Liver (tissue), 9 donors: ENCODE results near the gene MYBPC1. TPM values are rescaled to one million over a fixed set of nuclear protein-coding genes. Genes with fewer than 3 reads are reported as not detected.

Experiments
- DNase-seq: peaks from one replicate; pipeline ENCODE4 v3.0.0-alpha.2; 2017; ENCODE audit warnings: low spot score
- H3K27ac ChIP-seq, 2 donors: one replicate each; pipeline ENCODE4 v1.7.0; 2013; ENCODE audit warnings: inconsistent platforms in 2 of 2, low read length in 2 of 2, control low read depth in 1 of 2, low read depth in 1 of 2, mild to moderate bottlenecking in 1 of 2
- H3K27me3 ChIP-seq, 4 donors: one replicate each; pipeline versions ENCODE4 v1.6.1 to v1.7.0; 2013; ENCODE audit warnings: low read length in 3 of 4, inconsistent platforms in 1 of 4, mild to moderate bottlenecking in 1 of 4, moderate library complexity in 1 of 4; ENCODE audit not compliant: control insufficient read depth in 4 of 4, insufficient read depth in 4 of 4
- H3K36me3 ChIP-seq, 4 donors: one replicate each; pipeline versions ENCODE4 v1.6.1 to v1.7.0; 2013; ENCODE audit warnings: low read length in 3 of 4, mild to moderate bottlenecking in 3 of 4, low read depth in 1 of 4, moderate library complexity in 1 of 4; ENCODE audit not compliant: control insufficient read depth in 4 of 4, insufficient read depth in 3 of 4
- H3K4me1 ChIP-seq, 4 donors: one replicate each; pipeline versions ENCODE4 v1.6.1 to v1.7.0; 2013; ENCODE audit warnings: low read length in 3 of 4, mild to moderate bottlenecking in 3 of 4, moderate library complexity in 1 of 4; ENCODE audit not compliant: control insufficient read depth in 4 of 4, insufficient read depth in 4 of 4
- H3K4me3 ChIP-seq, 3 donors: one replicate each; pipeline versions ENCODE4 v1.6.1 to v1.7.0; 2013; ENCODE audit warnings: low read length in 3 of 3, control low read depth in 1 of 3, low read depth in 1 of 3, mild to moderate bottlenecking in 1 of 3
- H3K9ac ChIP-seq, 2 donors: one replicate each; pipeline ENCODE4 v1.7.0; 2013; ENCODE audit warnings: low read length in 2 of 2, mild to moderate bottlenecking in 2 of 2, moderate library complexity in 2 of 2, control low read depth in 1 of 2, low read depth in 1 of 2
- H3K9me3 ChIP-seq, 4 donors: one replicate each; pipeline versions ENCODE4 v1.6.1 to v1.7.0; 2013; ENCODE audit warnings: low read length in 3 of 4; ENCODE audit not compliant: control insufficient read depth in 4 of 4
- EGR1 ChIP-seq, 2 donors: IDR thresholded peaks; 2 replicates each; pipeline ENCODE4 v1.6.1; 2016 to 2018; ENCODE audit warnings: antibody characterized with exemption in 2 of 2, low read depth in 2 of 2
- FOXA1 ChIP-seq: IDR thresholded peaks from 2 replicates; pipeline ENCODE4 v1.6.1; 2016; ENCODE audit warnings: antibody characterized with exemption
- FOXA2 ChIP-seq: IDR thresholded peaks from 2 replicates; pipeline ENCODE4 v1.6.1; 2016; ENCODE audit warnings: antibody characterized with exemption
- GABPA ChIP-seq, 2 donors: IDR thresholded peaks in 1 of 2; conservative IDR thresholded peaks in 1 of 2; 2 replicates each; pipeline ENCODE4 v1.6.1; 2016; ENCODE audit warnings: antibody characterized with exemption in 2 of 2, mild to moderate bottlenecking in 1 of 2, moderate library complexity in 1 of 2
- HNF4A ChIP-seq, 2 donors: conservative IDR thresholded peaks; 2 replicates each; pipeline ENCODE4 v1.6.1; 2016; ENCODE audit warnings: antibody characterized with exemption in 2 of 2, mild to moderate bottlenecking in 2 of 2
- HNF4G ChIP-seq: IDR thresholded peaks from 2 replicates; pipeline ENCODE4 v1.6.1; 2016; ENCODE audit warnings: antibody characterized with exemption
- JUND ChIP-seq, 2 donors: IDR thresholded peaks; 2 replicates each; pipeline ENCODE4 v1.6.1; 2016; ENCODE audit warnings: antibody characterized with exemption in 2 of 2
- NR2F2 ChIP-seq: IDR thresholded peaks from 2 replicates; pipeline ENCODE4 v1.6.1; 2016; ENCODE audit warnings: antibody characterized with exemption
- RAD21 ChIP-seq, 2 donors: IDR thresholded peaks; 2 replicates each; pipeline ENCODE4 v1.6.1; 2016; ENCODE audit warnings: antibody characterized with exemption in 2 of 2, mild to moderate bottlenecking in 2 of 2
- RXRA ChIP-seq, 2 donors: IDR thresholded peaks; 2 replicates each; pipeline ENCODE4 v1.6.1; 2017 to 2018; ENCODE audit warnings: antibody characterized with exemption in 2 of 2, mild to moderate bottlenecking in 1 of 2
- SP1 ChIP-seq: IDR thresholded peaks from 2 replicates; pipeline ENCODE4 v1.6.1; 2018; ENCODE audit warnings: antibody characterized with exemption, mild to moderate bottlenecking
- TAF1 ChIP-seq: conservative IDR thresholded peaks from 2 replicates; pipeline ENCODE4 v1.6.1; 2016; ENCODE audit warnings: antibody characterized with exemption, mild to moderate bottlenecking
- YY1 ChIP-seq: IDR thresholded peaks from 2 replicates; pipeline ENCODE4 v1.6.1; 2016; ENCODE audit warnings: antibody characterized with exemption, mild to moderate bottlenecking
- WGBS: extraction: QIAGEN DNeasy Blood & Tissue Kit; methylation state at CpG from one replicate; pipeline ENCODE4 v1.1.7; 2013; 5-methylcytosine and 5-hydroxymethylcytosine counted together
- polyA plus RNA-seq, 2 donors: library from polyadenylated mRNA; stranded (reverse) in 1 of 2; unstranded in 1 of 2; fragments of 200-250 nt in 1 of 2; fragments of >200 nt in 1 of 2; fragmentation: Nextera tagmentation in 1 of 2; extraction: Ambion mirVana in 1 of 2; gene quantifications; one replicate each; pipeline versions ENCODE4 v1.2.1 to v1.2.3, GENCODE V29; 2013 to 2015
- total RNA-seq, 2 donors: library from RNA; depleted of rRNA; stranded (reverse); fragments of >200 nt; gene quantifications; one replicate each; pipeline ENCODE4 v1.2.3, GENCODE V29; 2014
- TF ChIP-seq, protein P1 (sequence below): IDR thresholded peaks from 2 replicates; pipeline ENCODE4 v1.6.1; 2016; ENCODE audit warnings: antibody characterized with exemption
- TF ChIP-seq, protein P2 (sequence below): IDR thresholded peaks from 2 replicates; pipeline ENCODE4 v1.6.1; 2016; ENCODE audit warnings: antibody characterized with exemption
- TF ChIP-seq, protein P3 (sequence below): IDR thresholded peaks from 2 replicates; pipeline ENCODE4 v1.6.1; 2016; ENCODE audit warnings: antibody characterized with exemption, mild to moderate bottlenecking
- TF ChIP-seq, protein P4 (sequence below): fragments of 150-350 bp; IDR thresholded peaks from 2 replicates; pipeline ENCODE4 v1.5.1; 2017; ENCODE audit warnings: improper control_type of control experiment, low read depth, low read length; ENCODE audit not compliant: missing input control
- TF ChIP-seq, protein P5 (sequence below): IDR thresholded peaks from 2 replicates; pipeline ENCODE4 v1.6.1; 2016; ENCODE audit warnings: antibody characterized with exemption
- donor health status: healthy.
- donor health status: healthy.
- donor health status: healthy.
- donor health status: healthy.
- donor health status: healthy.

Gene MYBPC1
- total and polyA plus RNA-seq, 4 donors, result under 0.01 TPM; not detected in 3

DNA sequence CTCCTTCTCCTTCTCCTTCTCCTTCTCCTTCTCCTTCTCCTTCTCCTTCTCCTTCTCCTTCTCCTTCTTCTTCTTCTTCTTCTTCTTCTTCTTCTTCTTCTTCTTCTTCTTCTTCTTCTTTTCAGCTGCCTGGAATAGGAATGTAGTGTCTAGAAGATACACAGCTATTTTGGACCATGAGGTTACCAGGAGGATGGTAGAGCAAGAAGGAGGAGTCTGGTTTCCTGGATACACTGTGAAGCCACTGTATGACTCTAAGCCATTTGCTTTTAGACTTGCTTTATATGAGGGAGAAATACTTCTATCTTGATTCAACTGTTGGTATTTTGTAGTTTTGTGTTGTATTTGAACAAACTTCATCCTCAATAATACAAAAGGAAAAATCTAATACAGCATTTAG, 3.0 kb upstream of the MYBPC1 start:
- no peak overlapping the region for H3K4me3 ChIP-seq
- TF ChIP-seq EGR1 (IDR thresholded peaks at IDR 0.05; ENCODE audit: low read depth in 2 of 2), result no peak

DNA sequence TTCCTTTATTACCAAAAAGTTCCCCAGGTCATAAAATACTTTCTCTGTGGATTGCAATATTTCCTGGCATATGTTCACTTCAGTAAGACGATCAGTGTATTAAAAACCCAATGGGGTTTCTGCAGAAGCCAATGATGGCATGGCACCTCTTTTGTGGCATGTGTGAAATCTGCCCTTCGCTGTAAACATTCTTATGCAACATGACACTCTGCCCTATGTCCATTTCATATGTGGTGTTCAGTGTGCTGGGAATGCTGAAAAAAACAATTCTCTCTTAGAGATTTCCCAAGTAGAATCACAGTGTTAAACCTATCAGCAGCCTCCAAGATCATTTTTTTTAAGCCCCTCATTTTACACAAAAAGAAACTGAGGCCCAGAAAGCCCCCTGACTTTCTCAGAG, 2.3 kb upstream of the MYBPC1 start:
- TF ChIP-seq YY1 (no peak), HNF4A (conservative IDR thresholded peaks at IDR 0.05) (peak; percentile 38 to 60), RXRA (IDR thresholded peaks at IDR 0.05) (no peak)
- TF ChIP-seq, protein P1, sequence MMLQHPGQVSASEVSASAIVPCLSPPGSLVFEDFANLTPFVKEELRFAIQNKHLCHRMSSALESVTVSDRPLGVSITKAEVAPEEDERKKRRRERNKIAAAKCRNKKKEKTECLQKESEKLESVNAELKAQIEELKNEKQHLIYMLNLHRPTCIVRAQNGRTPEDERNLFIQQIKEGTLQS, result no peak
- no peaks in the 10 kb centered on the region for H3K36me3 ChIP-seq
- H3K27me3 ChIP-seq, result no peaks in the 10 kb centered on the region
- no peaks in the 10 kb centered on the region for H3K4me1 ChIP-seq
- no peak overlapping the region for H3K27ac ChIP-seq
- H3K4me3 ChIP-seq, result no peak overlapping the region
- H3K9me3 ChIP-seq, result no peaks in the 10 kb centered on the region
- WGBS, result 55% methylated on average over 2 of the region's 2 CpGs
- DNase-seq, result no peak
- H3K9ac ChIP-seq, result no peak overlapping the region

More for the DNA sequence above, 3.0 kb upstream of the MYBPC1 start:
- Histone ChIP-seq H3K27ac (no peak overlapping the region), H3K4me1 (no peaks in the 10 kb centered on the region), H3K9me3 (no peaks in the 10 kb centered on the region), H3K36me3 (no peaks in the 10 kb centered on the region), H3K27me3 (no peaks in the 10 kb centered on the region), H3K9ac (no peak overlapping the region)
- DNase-seq, result no peak

DNA sequence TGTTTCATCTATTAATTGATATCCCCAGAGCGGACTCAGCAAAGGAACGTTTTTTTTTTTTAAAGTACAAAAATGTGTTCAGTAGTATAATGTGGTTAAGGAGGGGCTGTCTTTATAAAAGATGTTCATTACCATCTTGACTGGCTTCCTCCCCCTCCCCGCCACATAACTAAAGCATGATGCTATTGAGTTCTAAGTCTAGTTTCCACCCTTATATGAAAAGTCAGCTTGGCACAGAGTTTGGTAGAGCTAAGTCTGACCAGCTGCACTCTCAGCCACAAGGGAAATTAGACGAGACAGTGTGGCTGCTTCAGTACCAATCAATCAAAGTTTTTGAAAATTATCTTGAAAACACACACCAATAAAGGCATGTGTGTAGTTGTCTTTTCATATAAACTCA, 1.9 kb upstream of the MYBPC1 start:
- H3K4me1 ChIP-seq, result no peaks in the 10 kb centered on the region
- DNase-seq, result no peak
- no peaks in the 10 kb centered on the region for H3K36me3 ChIP-seq
- TF ChIP-seq, protein P2, sequence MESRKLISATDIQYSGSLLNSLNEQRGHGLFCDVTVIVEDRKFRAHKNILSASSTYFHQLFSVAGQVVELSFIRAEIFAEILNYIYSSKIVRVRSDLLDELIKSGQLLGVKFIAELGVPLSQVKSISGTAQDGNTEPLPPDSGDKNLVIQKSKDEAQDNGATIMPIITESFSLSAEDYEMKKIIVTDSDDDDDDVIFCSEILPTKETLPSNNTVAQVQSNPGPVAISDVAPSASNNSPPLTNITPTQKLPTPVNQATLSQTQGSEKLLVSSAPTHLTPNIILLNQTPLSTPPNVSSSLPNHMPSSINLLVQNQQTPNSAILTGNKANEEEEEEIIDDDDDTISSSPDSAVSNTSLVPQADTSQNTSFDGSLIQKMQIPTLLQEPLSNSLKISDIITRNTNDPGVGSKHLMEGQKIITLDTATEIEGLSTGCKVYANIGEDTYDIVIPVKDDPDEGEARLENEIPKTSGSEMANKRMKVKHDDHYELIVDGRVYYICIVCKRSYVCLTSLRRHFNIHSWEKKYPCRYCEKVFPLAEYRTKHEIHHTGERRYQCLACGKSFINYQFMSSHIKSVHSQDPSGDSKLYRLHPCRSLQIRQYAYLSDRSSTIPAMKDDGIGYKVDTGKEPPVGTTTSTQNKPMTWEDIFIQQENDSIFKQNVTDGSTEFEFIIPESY, result no peak
- TF ChIP-seq, protein P3, sequence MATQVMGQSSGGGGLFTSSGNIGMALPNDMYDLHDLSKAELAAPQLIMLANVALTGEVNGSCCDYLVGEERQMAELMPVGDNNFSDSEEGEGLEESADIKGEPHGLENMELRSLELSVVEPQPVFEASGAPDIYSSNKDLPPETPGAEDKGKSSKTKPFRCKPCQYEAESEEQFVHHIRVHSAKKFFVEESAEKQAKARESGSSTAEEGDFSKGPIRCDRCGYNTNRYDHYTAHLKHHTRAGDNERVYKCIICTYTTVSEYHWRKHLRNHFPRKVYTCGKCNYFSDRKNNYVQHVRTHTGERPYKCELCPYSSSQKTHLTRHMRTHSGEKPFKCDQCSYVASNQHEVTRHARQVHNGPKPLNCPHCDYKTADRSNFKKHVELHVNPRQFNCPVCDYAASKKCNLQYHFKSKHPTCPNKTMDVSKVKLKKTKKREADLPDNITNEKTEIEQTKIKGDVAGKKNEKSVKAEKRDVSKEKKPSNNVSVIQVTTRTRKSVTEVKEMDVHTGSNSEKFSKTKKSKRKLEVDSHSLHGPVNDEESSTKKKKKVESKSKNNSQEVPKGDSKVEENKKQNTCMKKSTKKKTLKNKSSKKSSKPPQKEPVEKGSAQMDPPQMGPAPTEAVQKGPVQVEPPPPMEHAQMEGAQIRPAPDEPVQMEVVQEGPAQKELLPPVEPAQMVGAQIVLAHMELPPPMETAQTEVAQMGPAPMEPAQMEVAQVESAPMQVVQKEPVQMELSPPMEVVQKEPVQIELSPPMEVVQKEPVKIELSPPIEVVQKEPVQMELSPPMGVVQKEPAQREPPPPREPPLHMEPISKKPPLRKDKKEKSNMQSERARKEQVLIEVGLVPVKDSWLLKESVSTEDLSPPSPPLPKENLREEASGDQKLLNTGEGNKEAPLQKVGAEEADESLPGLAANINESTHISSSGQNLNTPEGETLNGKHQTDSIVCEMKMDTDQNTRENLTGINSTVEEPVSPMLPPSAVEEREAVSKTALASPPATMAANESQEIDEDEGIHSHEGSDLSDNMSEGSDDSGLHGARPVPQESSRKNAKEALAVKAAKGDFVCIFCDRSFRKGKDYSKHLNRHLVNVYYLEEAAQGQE, result no peak
- TF ChIP-seq NR2F2 (no peak), JUND (IDR thresholded peaks at IDR 0.05) (no peak), GABPA (IDR thresholded peaks at IDR 0.05 in 1 of 2, conservative IDR thresholded peaks at IDR 0.05 in 1 of 2) (no peak), YY1 (no peak), HNF4G (no peak), EGR1 (IDR thresholded peaks at IDR 0.05; ENCODE audit: low read depth in 2 of 2) (no peak), SP1 (no peak), RXRA (IDR thresholded peaks at IDR 0.05) (no peak), FOXA1 (no peak), FOXA2 (no peak), HNF4A (conservative IDR thresholded peaks at IDR 0.05) (no peak), RAD21 (IDR thresholded peaks at IDR 0.05) (no peak), TAF1 (no peak)
- TF ChIP-seq, protein P1, result no peak
- TF ChIP-seq, protein P4, sequence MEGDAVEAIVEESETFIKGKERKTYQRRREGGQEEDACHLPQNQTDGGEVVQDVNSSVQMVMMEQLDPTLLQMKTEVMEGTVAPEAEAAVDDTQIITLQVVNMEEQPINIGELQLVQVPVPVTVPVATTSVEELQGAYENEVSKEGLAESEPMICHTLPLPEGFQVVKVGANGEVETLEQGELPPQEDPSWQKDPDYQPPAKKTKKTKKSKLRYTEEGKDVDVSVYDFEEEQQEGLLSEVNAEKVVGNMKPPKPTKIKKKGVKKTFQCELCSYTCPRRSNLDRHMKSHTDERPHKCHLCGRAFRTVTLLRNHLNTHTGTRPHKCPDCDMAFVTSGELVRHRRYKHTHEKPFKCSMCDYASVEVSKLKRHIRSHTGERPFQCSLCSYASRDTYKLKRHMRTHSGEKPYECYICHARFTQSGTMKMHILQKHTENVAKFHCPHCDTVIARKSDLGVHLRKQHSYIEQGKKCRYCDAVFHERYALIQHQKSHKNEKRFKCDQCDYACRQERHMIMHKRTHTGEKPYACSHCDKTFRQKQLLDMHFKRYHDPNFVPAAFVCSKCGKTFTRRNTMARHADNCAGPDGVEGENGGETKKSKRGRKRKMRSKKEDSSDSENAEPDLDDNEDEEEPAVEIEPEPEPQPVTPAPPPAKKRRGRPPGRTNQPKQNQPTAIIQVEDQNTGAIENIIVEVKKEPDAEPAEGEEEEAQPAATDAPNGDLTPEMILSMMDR, result no peak
- TF ChIP-seq, protein P5, sequence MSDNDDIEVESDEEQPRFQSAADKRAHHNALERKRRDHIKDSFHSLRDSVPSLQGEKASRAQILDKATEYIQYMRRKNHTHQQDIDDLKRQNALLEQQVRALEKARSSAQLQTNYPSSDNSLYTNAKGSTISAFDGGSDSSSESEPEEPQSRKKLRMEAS, result no peak
- no peaks in the 10 kb centered on the region for H3K27me3 ChIP-seq
- H3K9me3 ChIP-seq, result no peaks in the 10 kb centered on the region
- no peak overlapping the region for H3K4me3 ChIP-seq
- WGBS, result 82% methylated on average over 4 of the region's 4 CpGs
- H3K9ac ChIP-seq, result no peak overlapping the region
- no peak overlapping the region for H3K27ac ChIP-seq
